GM19351 (cell line): ENCODE results near the gene CYP2B6.
"Not testable (repeated sequence)": the region's sequence is repeated elsewhere in the genome, so short reads cannot be mapped to it uniquely, and the experiment has no call there.

Experiments
- ATAC-seq: cut with Tn5 transposase; IDR thresholded peaks from one replicate; pipeline ENCODE4 v1.9.1; 2021; ENCODE audit warnings: mild to moderate bottlenecking, moderate library complexity; ENCODE audit not compliant: unreplicated experiment

Gene CYP2B6

DNA sequence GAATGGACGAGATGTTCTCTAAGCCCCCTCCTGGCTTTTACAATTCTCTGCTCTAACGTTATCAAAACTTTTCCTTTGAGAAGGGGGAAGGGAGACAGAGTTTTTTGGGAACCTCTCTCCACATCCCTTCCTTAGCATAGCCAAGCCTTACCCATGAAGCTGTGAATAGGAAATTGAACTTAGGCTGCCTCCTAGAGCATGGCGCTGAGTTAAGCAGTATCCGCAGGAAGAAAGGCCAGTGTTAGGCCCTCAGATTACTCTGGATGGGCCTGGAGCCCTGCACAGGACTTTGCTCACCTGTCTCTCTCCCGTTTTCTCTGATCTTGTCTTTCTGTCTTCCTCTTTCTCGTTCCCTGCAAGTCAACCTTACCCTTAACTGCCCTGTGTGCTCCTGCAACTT is 39.6 kb downstream of the CYP2B6 start:
- no peak for ATAC-seq

DNA sequence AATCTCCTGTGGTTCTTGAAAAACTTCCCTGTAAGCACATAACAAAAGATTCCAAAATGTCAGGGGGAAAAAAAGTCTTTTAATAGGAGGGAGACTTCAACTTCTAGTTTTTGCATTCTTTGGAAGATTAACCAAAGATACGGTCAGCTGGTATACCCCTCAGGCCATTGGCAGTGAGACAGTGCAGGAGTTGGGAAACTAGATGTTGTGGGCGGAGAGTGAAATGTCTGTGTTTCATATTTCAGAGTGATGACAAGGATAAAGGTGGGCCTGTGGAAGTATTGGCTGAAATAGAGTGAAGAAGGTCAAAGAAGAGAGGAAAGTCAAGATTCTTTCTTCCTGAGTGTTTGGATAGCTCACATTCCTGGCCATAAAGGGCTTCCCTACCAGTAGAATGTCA is 40.8 kb downstream of the CYP2B6 start:
- ATAC-seq, result no peak

DNA sequence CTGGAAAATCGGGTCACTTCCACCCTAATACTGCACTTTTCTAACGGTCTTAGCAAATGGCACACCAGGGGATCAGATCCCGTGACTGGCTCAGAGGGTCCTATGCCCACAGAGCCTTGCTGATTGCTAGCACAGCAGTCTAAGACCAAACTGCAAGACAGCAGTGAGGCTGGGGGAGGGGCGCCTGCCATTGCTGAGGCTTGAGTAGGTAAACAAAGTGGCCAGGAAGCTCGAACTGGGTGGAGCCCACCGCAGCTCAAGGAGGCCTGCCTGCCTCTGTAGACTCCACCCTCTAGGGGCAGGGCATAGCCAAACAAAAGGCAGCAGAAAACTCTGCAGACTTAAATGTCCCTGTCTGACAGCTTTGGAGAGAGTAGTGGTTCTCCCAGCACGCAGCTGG is 42.2 kb downstream of the CYP2B6 start:
- ATAC-seq, result not testable (repeated sequence)

- no peak for ATAC-seq
Measured at GRCh38 chr19:41039806-41040205, 48.7 kb downstream of the CYP2B6 start.

DNA sequence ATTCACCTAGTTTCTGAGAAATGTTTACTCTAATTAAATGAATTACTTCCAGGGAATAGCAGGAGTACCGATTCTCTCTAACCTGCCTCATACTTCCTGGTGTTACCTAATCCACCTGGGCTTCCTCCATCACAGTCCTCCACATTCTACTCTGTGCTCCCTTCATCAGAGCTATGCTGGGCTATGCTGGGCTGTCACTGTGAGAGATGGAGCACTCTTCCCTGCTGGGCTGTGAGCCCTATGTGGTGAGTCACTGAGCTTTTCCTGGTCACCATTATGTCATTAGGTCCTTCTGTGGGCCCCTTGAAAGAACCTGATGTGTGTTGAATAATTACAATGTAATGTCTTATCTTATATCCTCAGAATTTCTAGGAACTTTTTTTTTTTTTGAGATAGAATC is 54.0 kb downstream of the CYP2B6 start:
- ATAC-seq, result not testable (repeated sequence)

- ATAC-seq, result no peak
Measured at GRCh38 chr19:41050426-41050825, 59.3 kb downstream of the CYP2B6 start.

DNA sequence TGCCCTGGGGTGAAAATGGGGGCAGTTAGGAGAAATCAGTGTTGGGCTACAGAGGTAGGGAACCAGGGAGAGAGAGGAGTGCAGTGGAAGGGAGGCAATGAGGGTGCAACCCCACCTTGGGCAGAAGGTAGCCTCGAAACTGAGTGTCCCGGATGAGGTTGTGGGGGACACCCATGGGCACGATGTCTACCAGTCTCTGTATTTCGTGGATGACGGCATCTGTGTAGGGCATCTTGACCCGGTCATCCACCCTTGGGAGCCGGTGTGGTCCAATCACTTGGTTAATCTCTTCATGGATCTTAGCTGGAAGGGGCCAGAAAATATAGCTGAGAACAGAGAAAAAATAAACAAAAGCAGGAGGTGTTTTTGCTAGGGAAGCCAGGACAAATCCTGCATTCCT is 61.1 kb downstream of the CYP2B6 start:
- ATAC-seq, result not testable (repeated sequence)

DNA sequence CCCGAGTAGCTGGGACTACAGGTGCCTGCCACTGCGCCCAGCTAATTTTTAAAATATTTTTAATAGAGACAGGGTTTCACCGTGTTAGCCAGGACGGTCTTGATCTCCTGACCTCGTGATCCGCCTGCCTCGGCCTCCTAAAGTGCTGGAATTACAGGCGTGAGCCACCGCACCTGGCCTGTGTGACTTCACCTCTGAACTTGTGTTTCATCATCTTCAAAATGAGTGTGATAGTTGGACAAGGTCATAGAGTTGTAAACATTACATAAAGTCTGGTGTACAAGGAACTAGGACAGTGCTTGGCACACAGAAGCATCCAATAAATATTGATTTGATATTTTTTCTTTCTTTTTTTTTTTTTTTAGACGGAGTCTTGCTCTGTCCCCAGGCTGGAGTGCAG is 62.2 kb downstream of the CYP2B6 start:
- ATAC-seq, result not testable (repeated sequence)

DNA sequence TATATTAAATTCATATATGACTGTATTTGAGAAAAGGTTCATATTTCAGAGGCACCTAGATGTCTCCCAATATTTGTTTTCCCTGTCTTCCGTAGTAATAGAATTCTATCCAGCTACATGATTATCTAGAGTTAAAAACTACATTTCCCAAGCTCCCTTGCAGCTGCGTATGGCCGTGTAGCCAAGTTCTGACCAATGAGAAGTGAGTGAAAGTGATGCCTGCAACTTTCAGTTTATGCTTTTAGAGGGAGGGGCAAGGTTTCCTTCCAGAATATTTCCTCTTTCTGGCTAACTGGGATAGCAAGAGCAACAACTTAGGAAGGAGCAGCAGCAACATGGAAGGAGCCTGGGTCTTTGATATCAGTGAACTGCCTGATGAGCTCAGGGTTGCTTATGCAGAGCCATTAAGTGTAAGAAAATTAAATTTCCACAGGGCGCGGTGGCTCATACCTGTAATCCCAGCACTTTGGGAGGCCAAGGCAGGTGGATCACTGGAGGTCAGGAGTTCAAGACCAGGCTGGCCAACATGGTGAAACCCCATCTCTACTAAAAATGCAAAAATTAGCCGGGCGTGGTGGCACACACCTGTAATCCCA is 74.0 kb downstream of the CYP2B6 start:
- no peak for ATAC-seq
